GM21515 (cell line): ENCODE data around the gene WNT8A.
"Not testable (repeated sequence)": the region's sequence is repeated elsewhere in the genome, so short reads cannot be mapped to it uniquely, and the experiment has no call there.

ENCODE experiments used
- ATAC-seq: cut with Tn5 transposase; IDR thresholded peaks from one replicate; pipeline ENCODE4 v1.9.1; 2021; ENCODE audit not compliant: unreplicated experiment

Gene WNT8A

GRCh38 chr5:138083702-138084101, at the start of gene WNT8A:
TSS of gene WNT8A (plus strand) at chr5:138084033. CDS start at chr5:138084128, 95 bp downstream.
- no peak for ATAC-seq

GRCh38 chr5:138035605-138036537, 48.0 kb upstream of the WNT8A start:
- peak; percentile 36 for ATAC-seq

GRCh38 chr5:138037271-138037670, 46.6 kb upstream of the WNT8A start:
- ATAC-seq: no peak

GRCh38 chr5:138037907-138038633, 45.8 kb upstream of the WNT8A start:
- no peak for ATAC-seq

- no peak for ATAC-seq
These were observed 45.0 kb upstream of the WNT8A start for GRCh38 chr5:138038826-138039225.

GRCh38 chr5:138045283-138045682, 38.5 kb upstream of the WNT8A start:
- ATAC-seq: not testable (repeated sequence)

GRCh38 chr5:138051441-138052296, 32.2 kb upstream of the WNT8A start:
- no peak for ATAC-seq

GRCh38 chr5:138052718-138053117, 31.1 kb upstream of the WNT8A start:
- not testable (repeated sequence) for ATAC-seq

- ATAC-seq: no peak
These were observed 30.3 kb upstream of the WNT8A start for GRCh38 chr5:138053554-138053953.

GRCh38 chr5:138054206-138054605, 29.6 kb upstream of the WNT8A start:
- ATAC-seq: no peak

- ATAC-seq: no peak
These were observed 28.8 kb upstream of the WNT8A start for GRCh38 chr5:138054847-138055558.

GRCh38 chr5:138064526-138064925, 19.3 kb upstream of the WNT8A start:
- no peak for ATAC-seq

GRCh38 chr5:138065102-138065501, 18.7 kb upstream of the WNT8A start:
- no peak for ATAC-seq

GRCh38 chr5:138067945-138068344, 15.9 kb upstream of the WNT8A start:
- no peak for ATAC-seq

GRCh38 chr5:138068742-138069600, 14.9 kb upstream of the WNT8A start:
- ATAC-seq: no peak

GRCh38 chr5:138070026-138070425, 13.8 kb upstream of the WNT8A start:
- not testable (repeated sequence) for ATAC-seq

GRCh38 chr5:138077064-138077696, 6.7 kb upstream of the WNT8A start:
- ATAC-seq: no peak

GRCh38 chr5:138078006-138078643, 5.7 kb upstream of the WNT8A start:
- no peak for ATAC-seq

- no peak for ATAC-seq
These were observed 1.8 kb upstream of the WNT8A start for GRCh38 chr5:138082033-138082432.
